ENCODE data around the gene NEK3. TPM values are rescaled to one million over a fixed set of nuclear protein-coding genes. Genes with fewer than 3 reads are reported as not detected.
"Not testable (repeated sequence)": the region's sequence is repeated elsewhere in the genome, so short reads cannot be mapped to it uniquely, and the experiment has no call there.

The NEK3 gene
- total and polyA plus RNA-seq, 5 donors from 2014 or later: 4.2 to 17.2 (median 6.9) TPM

DNA sequence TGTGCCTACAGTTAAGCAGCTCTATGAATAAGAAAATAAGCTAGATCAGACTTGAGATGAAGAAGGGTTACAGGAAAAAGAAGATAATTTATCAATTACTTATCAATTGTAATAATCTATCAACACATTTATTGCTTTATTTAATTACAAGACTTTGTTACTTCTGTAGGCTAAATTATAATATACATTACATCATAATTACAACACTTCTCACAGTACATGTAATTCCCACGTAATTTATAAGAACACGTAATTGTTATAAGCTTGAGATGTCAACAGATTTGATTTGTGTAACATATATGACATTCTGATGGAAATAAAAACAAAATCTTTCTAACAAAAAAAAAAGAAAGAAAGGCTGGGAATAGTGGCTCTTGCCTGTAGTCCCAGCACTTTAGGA, 67.3 kb downstream of the NEK3 start:
- DNase-seq (no peak), ATAC-seq (ENCODE audit: low read depth in 2 of 2) (no peak)
- no peak overlapping the region for H3K27ac Mint-ChIP-seq
- no peak overlapping the region for H3K27ac ChIP-seq (ENCODE audit: insufficient read depth, low read length, poor library complexity, severe bottlenecking)
- H3K36me3 ChIP-seq (ENCODE audit: control insufficient read depth, insufficient read depth, low read length): no peaks in the 10 kb centered on the region
- peaks cover 25% of the 10 kb centered on the region for H3K27me3 Mint-ChIP-seq
- H3K27me3 ChIP-seq (ENCODE audit: control insufficient read depth, insufficient read depth, low read length): no peaks in the 10 kb centered on the region
- H3K9me3 ChIP-seq (ENCODE audit: control insufficient read depth in 2 of 2, low read length in 2 of 2): no peaks in the 10 kb centered on the region
- no peaks in the 10 kb centered on the region for H3K4me1 ChIP-seq (ENCODE audit: control insufficient read depth, insufficient read depth, low read length, poor library complexity, severe bottlenecking)
- H3K4me3 ChIP-seq (ENCODE audit: low read depth, low read length): no peak overlapping the region
- no peaks in the 10 kb centered on the region for H3K36me3 Mint-ChIP-seq
- no peak overlapping the region for H3K4me3 Mint-ChIP-seq
- H3K9me3 Mint-ChIP-seq: peaks cover 0 to 4% (median 0%) of the 10 kb centered on the region in 7 donors
- no peaks in the 10 kb centered on the region for H3K4me1 Mint-ChIP-seq

DNA sequence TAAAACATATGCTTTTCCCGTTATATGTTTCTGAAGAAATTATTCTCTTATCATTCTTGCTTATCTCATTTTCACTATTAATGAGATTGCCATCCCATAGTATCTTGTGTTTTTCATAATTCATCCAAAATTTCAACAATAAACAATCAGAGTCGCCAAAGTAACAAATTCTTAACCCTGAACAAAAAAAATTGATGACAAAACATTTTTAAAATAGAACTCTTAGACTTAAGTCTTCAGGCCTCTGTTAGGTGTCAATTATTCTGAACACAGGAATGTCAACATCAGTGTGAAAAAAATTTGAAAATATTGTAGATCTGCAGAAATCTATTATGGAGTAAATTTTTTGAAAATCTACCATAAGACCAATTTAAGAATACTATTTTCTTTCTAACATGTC, 67.9 kb downstream of the NEK3 start:
- no peaks in the 10 kb centered on the region for H3K4me1 ChIP-seq (ENCODE audit: control insufficient read depth, insufficient read depth, low read length, poor library complexity, severe bottlenecking)
- H3K36me3 Mint-ChIP-seq: no peaks in the 10 kb centered on the region
- peaks cover 0 to 4% (median 0%) of the 10 kb centered on the region in 7 donors for H3K9me3 Mint-ChIP-seq
- H3K4me3 Mint-ChIP-seq: no peak overlapping the region
- no peaks in the 10 kb centered on the region for H3K36me3 ChIP-seq (ENCODE audit: control insufficient read depth, insufficient read depth, low read length)
- no peaks in the 10 kb centered on the region for H3K4me1 Mint-ChIP-seq
- no peak overlapping the region for H3K4me3 ChIP-seq (ENCODE audit: low read depth, low read length)
- ATAC-seq (ENCODE audit: low read depth in 2 of 2) (no peak), DNase-seq (no peak)
- no peaks in the 10 kb centered on the region for H3K27me3 ChIP-seq (ENCODE audit: control insufficient read depth, insufficient read depth, low read length)
- H3K27ac ChIP-seq (ENCODE audit: insufficient read depth, low read length, poor library complexity, severe bottlenecking): no peak overlapping the region
- H3K27ac Mint-ChIP-seq: no peak overlapping the region
- H3K9me3 ChIP-seq (ENCODE audit: control insufficient read depth in 2 of 2, low read length in 2 of 2): no peaks in the 10 kb centered on the region
- H3K27me3 Mint-ChIP-seq: peaks cover 25% of the 10 kb centered on the region

DNA sequence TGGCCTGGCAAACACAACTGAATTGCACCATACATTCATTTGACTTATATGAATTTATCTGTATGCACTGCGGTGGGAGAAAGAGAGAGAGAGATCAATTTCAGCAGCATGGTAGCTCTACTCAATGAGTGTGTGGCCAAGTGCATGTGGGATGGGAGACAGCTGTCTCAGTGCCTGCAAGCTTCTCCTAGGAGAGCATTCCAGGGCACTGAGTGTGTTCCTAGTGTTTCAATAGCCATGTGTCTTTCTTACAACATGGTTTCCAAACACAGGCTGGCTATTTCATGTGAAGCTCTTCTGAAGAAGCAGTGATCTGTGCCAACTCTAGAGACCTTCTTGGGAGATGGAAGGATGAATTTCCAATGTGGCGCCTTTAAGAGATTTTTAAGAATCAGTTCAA, 74.0 kb downstream of the NEK3 start:
- no peaks in the 10 kb centered on the region for H3K36me3 Mint-ChIP-seq
- peaks cover 19% of the 10 kb centered on the region for H3K27me3 Mint-ChIP-seq
- H3K4me1 ChIP-seq (ENCODE audit: control insufficient read depth, insufficient read depth, low read length, poor library complexity, severe bottlenecking): no peaks in the 10 kb centered on the region
- no peaks in the 10 kb centered on the region for H3K9me3 Mint-ChIP-seq
- ATAC-seq (ENCODE audit: low read depth in 2 of 2) (no peak), DNase-seq (no peak)
- no peaks in the 10 kb centered on the region for H3K9me3 ChIP-seq (ENCODE audit: control insufficient read depth in 2 of 2, low read length in 2 of 2)
- no peak overlapping the region for H3K4me3 ChIP-seq (ENCODE audit: low read depth, low read length)
- H3K27ac Mint-ChIP-seq: no peak overlapping the region
- no peak overlapping the region for H3K27ac ChIP-seq (ENCODE audit: insufficient read depth, low read length, poor library complexity, severe bottlenecking)
- H3K4me3 Mint-ChIP-seq: no peak overlapping the region
- H3K36me3 ChIP-seq (ENCODE audit: control insufficient read depth, insufficient read depth, low read length): no peaks in the 10 kb centered on the region
- no peaks in the 10 kb centered on the region for H3K4me1 Mint-ChIP-seq
- no peaks in the 10 kb centered on the region for H3K27me3 ChIP-seq (ENCODE audit: control insufficient read depth, insufficient read depth, low read length)

DNA sequence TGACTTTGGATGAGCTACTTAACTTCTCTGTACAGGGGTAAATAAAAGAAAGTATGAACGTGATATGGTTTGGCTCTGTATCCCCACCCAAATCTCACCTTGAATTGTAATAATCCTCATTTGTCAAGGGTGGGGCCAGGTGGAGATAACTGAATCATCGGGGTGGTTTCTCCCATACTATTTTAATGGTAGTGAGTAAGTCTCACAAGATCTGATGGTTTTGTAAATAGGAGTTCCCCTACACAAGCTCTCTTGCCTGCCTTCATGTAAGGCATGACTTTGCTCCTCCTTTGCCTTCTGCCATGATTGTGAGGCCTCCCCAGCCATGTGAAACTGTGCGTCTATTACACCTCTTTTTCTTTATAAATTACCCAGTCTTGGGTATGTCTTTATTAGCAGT, 74.4 kb downstream of the NEK3 start:
- H3K4me3 ChIP-seq (ENCODE audit: low read depth, low read length); H3K4me1 ChIP-seq (ENCODE audit: control insufficient read depth, insufficient read depth, low read length, poor library complexity, severe bottlenecking); H3K9me3 ChIP-seq (ENCODE audit: control insufficient read depth in 2 of 2, low read length in 2 of 2); H3K4me1 Mint-ChIP-seq; H3K4me3 Mint-ChIP-seq; H3K36me3 ChIP-seq (ENCODE audit: control insufficient read depth, insufficient read depth, low read length); H3K36me3 Mint-ChIP-seq; ATAC-seq (ENCODE audit: low read depth in 2 of 2); H3K27ac Mint-ChIP-seq; DNase-seq; H3K27me3 ChIP-seq (ENCODE audit: control insufficient read depth, insufficient read depth, low read length); H3K9me3 Mint-ChIP-seq; H3K27ac ChIP-seq (ENCODE audit: insufficient read depth, low read length, poor library complexity, severe bottlenecking): not testable (repeated sequence)
- peaks cover 16% of the 10 kb centered on the region for H3K27me3 Mint-ChIP-seq

Other genes starting within 250 kb of the NEK3 start
- gene ATP7B, start 148.1 kb downstream of the NEK3 start, total RNA-seq: 1.4 TPM
- gene ATP7B, start 148.1 kb downstream of the NEK3 start, polyA plus RNA-seq: under 1 TPM; 0.18 to 0.59 (median 0.28) TPM
- gene ALG11, start 147.2 kb downstream of the NEK3 start, total RNA-seq: 24.6 TPM
- 10 to 100 TPM; 19.2 to 27.6 (median 23.4) TPM for gene ALG11, start 147.2 kb downstream of the NEK3 start, polyA plus RNA-seq
- 4.0 TPM for gene UTP14C, start 134.9 kb downstream of the NEK3 start, total RNA-seq
- 1 to 10 TPM in 3 of 4 donors, under 1 TPM in 1; 0.97 to 2.9 (median 1.5) TPM for gene UTP14C, start 134.9 kb downstream of the NEK3 start, polyA plus RNA-seq
- gene NEK5, start 30.5 kb downstream of the NEK3 start, total RNA-seq: not detected
- under 1 TPM in 2 of 4 donors, not detected in 2; 0.06 to 0.07 TPM for gene NEK5, start 30.5 kb downstream of the NEK3 start, polyA plus RNA-seq
- 0.79 TPM for gene THSD1, start 246.6 kb upstream of the NEK3 start, total RNA-seq
- under 1 TPM in 1 of 4 donors, not detected in 3; 0.12 TPM for gene THSD1, start 246.6 kb upstream of the NEK3 start, polyA plus RNA-seq